ENCODE measurements around the gene GFY.

GFY gene

GRCh38 chr19:49428547-49429451, 3.6 kb downstream of the GFY start:
- peaks cover 98% of the 10 kb centered on the region for H3K27me3 ChIP-seq (replicated peaks; ENCODE audit: insufficient read depth, low read length)
- TF ChIP-seq EZH2 (optimal IDR thresholded peaks at IDR 0.05; ENCODE audit: low read depth, low read length) (no peak), EZH2phosphoT487 (IDR thresholded peaks at IDR 0.05; ENCODE audit: low read length) (no peak), CTCF (IDR thresholded peaks at IDR 0.05; ENCODE audit: low read length) (no peak)
- no peaks in the 10 kb centered on the region for H3K36me3 ChIP-seq (replicated peaks; ENCODE audit: insufficient read depth, low read length)
- no peak overlapping the region for H2AFZ ChIP-seq (ENCODE audit: low read length)
- no peaks in the 10 kb centered on the region for H4K20me1 ChIP-seq (ENCODE audit: insufficient read depth, low read length)
- no peaks in the 10 kb centered on the region for H3F3A ChIP-seq (ENCODE audit: insufficient read depth, low read length)
- no peak for DNase-seq
- H3K9me2 ChIP-seq (replicated peaks; ENCODE audit: insufficient read depth, low read length), result no peaks in the 10 kb centered on the region
- no peaks in the 10 kb centered on the region for H3K79me2 ChIP-seq (ENCODE audit: low read length)
- no peak overlapping the region for H3K27ac ChIP-seq (ENCODE audit: low read length)
- H3K4me1 ChIP-seq (ENCODE audit: low read length), result no peaks in the 10 kb centered on the region
- no peak overlapping the region for H3K4me3 ChIP-seq (ENCODE audit: low read length)
- no peak overlapping the region for H3K9ac ChIP-seq (ENCODE audit: low read length)
- H3K4me2 ChIP-seq (ENCODE audit: low read depth, low read length), result no peak overlapping the region
- no peaks in the 10 kb centered on the region for H3K9me3 ChIP-seq (replicated peaks; ENCODE audit: insufficient read depth, low read length)

GRCh38 chr19:49430172-49430677, 5.0 kb downstream of the GFY start:
- no peak overlapping the region for H3K9ac ChIP-seq (ENCODE audit: low read length)
- H3K4me2 ChIP-seq (ENCODE audit: low read depth, low read length), result no peak overlapping the region
- TF ChIP-seq CTCF (IDR thresholded peaks at IDR 0.05; ENCODE audit: low read length), result no peak
- TF ChIP-seq EZH2phosphoT487 (IDR thresholded peaks at IDR 0.05; ENCODE audit: low read length), result no peak
- TF ChIP-seq EZH2 (optimal IDR thresholded peaks at IDR 0.05; ENCODE audit: low read depth, low read length), result no peak
- DNase-seq, result no peak
- H3K79me2 ChIP-seq (ENCODE audit: low read length), result no peaks in the 10 kb centered on the region
- H3K4me1 ChIP-seq (ENCODE audit: low read length), result no peaks in the 10 kb centered on the region
- no peaks in the 10 kb centered on the region for H3K36me3 ChIP-seq (replicated peaks; ENCODE audit: insufficient read depth, low read length)
- H3K9me3 ChIP-seq (replicated peaks; ENCODE audit: insufficient read depth, low read length), result no peaks in the 10 kb centered on the region
- H4K20me1 ChIP-seq (ENCODE audit: insufficient read depth, low read length), result no peaks in the 10 kb centered on the region
- H3F3A ChIP-seq (ENCODE audit: insufficient read depth, low read length), result no peaks in the 10 kb centered on the region
- H3K27ac ChIP-seq (ENCODE audit: low read length), result no peak overlapping the region
- H3K27me3 ChIP-seq (replicated peaks; ENCODE audit: insufficient read depth, low read length), result peaks cover 98% of the 10 kb centered on the region
- H3K9me2 ChIP-seq (replicated peaks; ENCODE audit: insufficient read depth, low read length), result no peaks in the 10 kb centered on the region
- H2AFZ ChIP-seq (ENCODE audit: low read length), result no peak overlapping the region
- no peak overlapping the region for H3K4me3 ChIP-seq (ENCODE audit: low read length)

GRCh38 chr19:49430678-49431329, 5.6 kb downstream of the GFY start:
- no peaks in the 10 kb centered on the region for H3F3A ChIP-seq (ENCODE audit: insufficient read depth, low read length)
- no peak for DNase-seq
- H3K27ac ChIP-seq (ENCODE audit: low read length), result no peak overlapping the region
- H2AFZ ChIP-seq (ENCODE audit: low read length), result no peak overlapping the region
- H3K9me2 ChIP-seq (replicated peaks; ENCODE audit: insufficient read depth, low read length), result no peaks in the 10 kb centered on the region
- TF ChIP-seq EZH2phosphoT487 (IDR thresholded peaks at IDR 0.05; ENCODE audit: low read length), result no peak
- TF ChIP-seq CTCF (IDR thresholded peaks at IDR 0.05; ENCODE audit: low read length), result peak; percentile 34
- no peak overlapping the region for H3K4me3 ChIP-seq (ENCODE audit: low read length)
- no peaks in the 10 kb centered on the region for H4K20me1 ChIP-seq (ENCODE audit: insufficient read depth, low read length)
- no peak overlapping the region for H3K4me2 ChIP-seq (ENCODE audit: low read depth, low read length)
- H3K79me2 ChIP-seq (ENCODE audit: low read length), result no peaks in the 10 kb centered on the region
- no peaks in the 10 kb centered on the region for H3K9me3 ChIP-seq (replicated peaks; ENCODE audit: insufficient read depth, low read length)
- peaks cover 98% of the 10 kb centered on the region for H3K27me3 ChIP-seq (replicated peaks; ENCODE audit: insufficient read depth, low read length)
- no peaks in the 10 kb centered on the region for H3K36me3 ChIP-seq (replicated peaks; ENCODE audit: insufficient read depth, low read length)
- H3K9ac ChIP-seq (ENCODE audit: low read length), result no peak overlapping the region
- H3K4me1 ChIP-seq (ENCODE audit: low read length), result no peaks in the 10 kb centered on the region
